ENCODE measurements around the gene FARS2. TPM values are rescaled to one million over a fixed set of nuclear protein-coding genes. Genes with fewer than 3 reads are reported as not detected.

Gene FARS2
- total RNA-seq, 1 donor from 2014 or later: 36.6 TPM

DNA sequence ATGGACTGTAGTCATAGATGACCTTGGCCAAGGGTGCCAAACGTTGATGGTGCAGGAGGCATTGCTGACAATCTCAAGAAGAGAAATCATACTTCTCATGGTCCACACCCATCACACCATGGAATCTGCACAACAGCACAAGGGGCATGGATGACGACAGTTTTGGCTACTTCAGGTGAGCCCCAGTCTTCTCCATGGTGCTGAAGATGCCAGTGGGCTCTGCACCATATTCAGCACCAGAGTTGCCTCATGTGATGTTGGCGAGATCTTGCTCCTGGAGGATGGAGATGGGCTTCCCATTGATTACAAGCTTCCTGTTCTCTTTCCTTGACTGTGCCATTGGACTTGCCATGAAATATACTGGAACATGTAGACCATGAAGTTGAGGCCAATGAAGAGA lies 556.6 kb downstream of the FARS2 start:
- DNase-seq: no peak

DNA sequence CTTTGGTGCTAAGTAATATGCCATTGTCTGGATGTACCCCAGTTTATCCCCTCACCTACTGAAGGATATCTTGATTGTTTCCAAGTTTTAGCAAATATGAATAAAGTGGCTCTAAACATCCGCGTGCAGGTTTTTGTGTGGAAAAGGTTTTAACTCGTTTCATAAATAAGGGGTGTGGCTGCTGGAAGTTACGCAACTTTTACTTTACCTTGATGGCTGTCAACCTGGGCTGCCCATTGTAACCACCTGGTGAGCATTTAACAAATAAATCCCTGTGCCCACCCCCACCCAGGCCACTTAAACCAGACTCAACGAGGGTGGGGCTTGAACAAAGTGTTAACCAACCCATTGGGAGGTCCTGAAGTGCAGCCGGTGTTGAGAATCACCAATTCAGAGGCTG lies 557.6 kb downstream of the FARS2 start:
- DNase-seq: no peak

Other genes starting within 250 kb of the FARS2 start
- 0.74 and 0.85 TPM in 2 replicates for gene PPP1R3G, start 176.2 kb upstream of the FARS2 start, total RNA-seq
- 14.4 and 18.5 TPM in 2 replicates for gene LYRM4, start 563 bp upstream of the FARS2 start, total RNA-seq